Stimulated activated CD8-positive, alpha-beta memory T cell treated with anti-CD3 and anti-CD28 coated beads, Interleukin-12 subunit alpha, Interleukin-12 subunit beta, amount 100 ng/mL, for 1 hour (primary cell): ENCODE measurements around the gene C1QTNF9B.
A peak's percentile ranks its signal among the peaks of the same experiment; 100 is the strongest.
"Not testable (repeated sequence)": the region's sequence is repeated elsewhere in the genome, so short reads cannot be mapped to it uniquely, and the experiment has no call there.

ENCODE experiments used
- DNase-seq: peaks from one replicate; pipeline ENCODE4 v3.0.0-alpha.2; 2020; ENCODE audit warnings: low read depth

The C1QTNF9B gene

GRCh38 chr13:23893791-23894190, 3.5 kb downstream of the C1QTNF9B start:
- not testable (repeated sequence) for DNase-seq

- DNase-seq: no peak
Observed at GRCh38 chr13:23889615-23890607, 7.4 kb downstream of the C1QTNF9B start.

GRCh38 chr13:23888658-23889614, 8.4 kb downstream of the C1QTNF9B start, which contains the start of gene MIPEP:
Gene MIPEP, minus strand, starts transcription at chr13:23889400. Its CDS starts 80 bp downstream, at chr13:23889320.
- DNase-seq: peak; percentile 81

- DNase-seq: not testable (repeated sequence)
Observed at GRCh38 chr13:23884361-23884760, 12.9 kb downstream of the C1QTNF9B start.

GRCh38 chr13:23883255-23883654, 14.0 kb downstream of the C1QTNF9B start:
- DNase-seq: no peak

- not testable (repeated sequence) for DNase-seq
Observed at GRCh38 chr13:23881402-23881800, 15.9 kb downstream of the C1QTNF9B start.

GRCh38 chr13:23880493-23881401, 16.6 kb downstream of the C1QTNF9B start:
- DNase-seq: not testable (repeated sequence)

- no peak for DNase-seq
Observed at GRCh38 chr13:23877286-23877685, 20.0 kb downstream of the C1QTNF9B start.

GRCh38 chr13:23876265-23876664, 21.0 kb downstream of the C1QTNF9B start:
- no peak for DNase-seq

- DNase-seq: no peak
Observed at GRCh38 chr13:23871616-23872220, 25.6 kb downstream of the C1QTNF9B start.

- DNase-seq: no peak
Observed at GRCh38 chr13:23870356-23871140, 26.8 kb downstream of the C1QTNF9B start.

- DNase-seq: no peak
Observed at GRCh38 chr13:23868521-23868920, 28.8 kb downstream of the C1QTNF9B start.

GRCh38 chr13:23867027-23867491, 30.2 kb downstream of the C1QTNF9B start:
- no peak for DNase-seq

- no peak for DNase-seq
Observed at GRCh38 chr13:23866420-23867026, 30.8 kb downstream of the C1QTNF9B start.

- DNase-seq: no peak
Observed at GRCh38 chr13:23865906-23866305, 31.4 kb downstream of the C1QTNF9B start.

GRCh38 chr13:23865026-23865425, 32.3 kb downstream of the C1QTNF9B start:
- no peak for DNase-seq

GRCh38 chr13:23861310-23861709, 36.0 kb downstream of the C1QTNF9B start:
- no peak for DNase-seq

GRCh38 chr13:23859904-23860303, 37.4 kb downstream of the C1QTNF9B start:
- no peak for DNase-seq

- DNase-seq: no peak
Observed at GRCh38 chr13:23859455-23859854, 37.8 kb downstream of the C1QTNF9B start.
